GM12878 (cell line): ENCODE data around the gene INIP. TPM values are rescaled to one million over a fixed set of nuclear protein-coding genes. Genes with fewer than 3 reads are reported as not detected.

Source experiments
- ATAC-seq: fragments of 200-7000 bp; cut with Tn5 transposase; 3 replicates; pipeline ENCODE4 v1.9.1; 2020; ENCODE audit warnings: mild to moderate bottlenecking, moderate library complexity
- BruUV-seq: library from RNA; stranded (reverse); fragments of 400-500 nt; replicated peaks from 2 replicates; lab custom pipeline; 2021; lab: Mats Ljungman, UMichigan
- CTCF ChIA-PET: fragments of 300-600 bp; sonication (Branson Sonifier 250); formaldehyde crosslinking; extraction: SDS; loops from one replicate; lab custom pipeline; 2021; ENCODE audit warnings: inconsistent platforms; lab: Yijun Ruan, JAX
- POLR2A ChIA-PET: fragments of 350-600 bp; formaldehyde crosslinking; extraction: SDS; loops from one replicate; lab custom pipeline; 2021; ENCODE audit warnings: inconsistent platforms; lab: Charles Lee
- RAD21 ChIA-PET: fragments of 300-600 bp; sonication (Branson Sonifier 250); formaldehyde crosslinking; loops from one replicate; lab custom pipeline; 2023; ENCODE audit warnings: antibody characterized with exemption; ENCODE audit not compliant: unreplicated experiment; lab: Charles Lee
- SMC1A ChIA-PET: fragments of 300-600 bp; sonication (Branson Sonifier 250); formaldehyde crosslinking; loops from one replicate; lab custom pipeline; 2023; ENCODE audit not compliant: unreplicated experiment, uncharacterized antibody; lab: Charles Lee
- DNase-seq: peaks from one replicate; pipeline ENCODE4 v3.0.0-alpha.2; 2011; ENCODE audit warnings: low read depth, low spot score
- FAIRE-seq: peaks from 3 replicates; lab custom pipeline; 2011; peaks lifted over from hg19 to GRCh38; lab: Jason Lieb, UNC
- H2AFZ ChIP-seq: 2 replicates; pipeline ENCODE4 v1.6.0; 2011; ENCODE audit warnings: low read depth, low read length, control low read depth; ENCODE audit not compliant: control insufficient read depth
- H3K27ac ChIP-seq: 2 replicates; pipeline ENCODE4 v1.5.1; 2011; ENCODE audit warnings: control low read depth; ENCODE audit not compliant: control insufficient read depth, insufficient read depth
- H3K27me3 ChIP-seq, 2 experiments: replicated peaks in 1 of 2; 2 replicates each; pipeline versions ENCODE4 v1.6.0 to v1.6.1; 2011; ENCODE audit warnings: low read length in 1 of 2; ENCODE audit not compliant: control insufficient read depth in 2 of 2, insufficient read depth in 2 of 2
- H3K36me3 ChIP-seq, 2 experiments: 2 replicates each; pipeline ENCODE4 v1.5.1; 2011; ENCODE audit warnings: low read length in 1 of 2; ENCODE audit not compliant: control insufficient read depth in 2 of 2, insufficient read depth in 2 of 2
- H3K4me1 ChIP-seq: 2 replicates; pipeline ENCODE4 v1.6.1; 2011; ENCODE audit warnings: mild to moderate bottlenecking, low read length, moderate library complexity, mixed read lengths; ENCODE audit not compliant: control insufficient read depth, insufficient read depth
- H3K4me2 ChIP-seq: 2 replicates; pipeline ENCODE4 v1.6.0; 2011; ENCODE audit warnings: control low read depth; ENCODE audit not compliant: control insufficient read depth, insufficient read depth
- H3K4me3 ChIP-seq: fragments of 200-600 bp; sonication (generic); 2 replicates; pipeline ENCODE4 v1.5.1; 2016
- H3K79me2 ChIP-seq: 2 replicates; pipeline ENCODE4 v1.6.0; 2011; ENCODE audit warnings: low read length; ENCODE audit not compliant: control insufficient read depth, insufficient read depth
- H3K9ac ChIP-seq: 2 replicates; pipeline ENCODE4 v1.8.0; 2011; ENCODE audit warnings: low read length, control low read depth, mixed read lengths; ENCODE audit not compliant: control insufficient read depth, insufficient read depth
- H3K9me3 ChIP-seq: replicated peaks from 3 replicates; pipeline ENCODE4 v1.5.1; 2011; ENCODE audit warnings: mild to moderate bottlenecking, low read length; ENCODE audit not compliant: control insufficient read depth, insufficient read depth
- H4K20me1 ChIP-seq: 2 replicates; pipeline ENCODE4 v1.6.0; 2011; ENCODE audit not compliant: control insufficient read depth, insufficient read depth
- ATF3 ChIP-seq: IDR thresholded peaks from 2 replicates; pipeline ENCODE4 v1.6.1; 2011; ENCODE audit warnings: low read depth, mild to moderate bottlenecking, low read length, moderate library complexity, borderline replicate concordance; ENCODE audit errors: extremely low read depth
- CREB1 ChIP-seq: IDR thresholded peaks from 2 replicates; pipeline ENCODE4 v1.6.1; 2012; ENCODE audit warnings: low read depth, mild to moderate bottlenecking, inconsistent platforms
- ESRRA ChIP-seq: IDR thresholded peaks from 2 replicates; pipeline ENCODE4 v1.6.1; 2012; ENCODE audit warnings: mild to moderate bottlenecking, low read length, improper control_type of control experiment
- ETV6 ChIP-seq, 2 experiments: fragments of 450-650 bp in 1 of 2; IDR thresholded peaks in 1 of 2; conservative IDR thresholded peaks in 1 of 2; 2 replicates each; pipeline ENCODE4 v1.6.1; 2014; ENCODE audit warnings: antibody characterized with exemption in 1 of 2, borderline replicate concordance in 1 of 2, low read depth in 1 of 2, mild to moderate bottlenecking in 1 of 2, moderate library complexity in 1 of 2
- GABPA ChIP-seq: IDR thresholded peaks from 2 replicates; pipeline ENCODE4 v1.6.1; 2014; ENCODE audit warnings: antibody characterized with exemption, low read depth, mild to moderate bottlenecking, inconsistent platforms
- HDAC2 ChIP-seq: fragments of 200-600 bp; sonication (generic); IDR thresholded peaks from 2 replicates; pipeline ENCODE4 v1.6.1; 2017
- HSF1 ChIP-seq: fragments of 150-350 bp; IDR thresholded peaks from 2 replicates; pipeline ENCODE4 v1.6.1; 2014; ENCODE audit warnings: mild to moderate bottlenecking, low read depth, low read length
- MLLT1 ChIP-seq: fragments of 450-650 bp; IDR thresholded peaks from 2 replicates; pipeline ENCODE4 v1.6.1; 2016; ENCODE audit warnings: mild to moderate bottlenecking
- MTA2 ChIP-seq: fragments of 450-650 bp; IDR thresholded peaks from 2 replicates; pipeline ENCODE4 v1.6.1; 2016; ENCODE audit warnings: low read depth, mild to moderate bottlenecking, moderate library complexity
- NKRF ChIP-seq: fragments of 450-650 bp; conservative IDR thresholded peaks from 2 replicates; pipeline ENCODE4 v1.6.1; 2017; ENCODE audit warnings: mild to moderate bottlenecking, moderate library complexity
- NR2C2 ChIP-seq: IDR thresholded peaks from 2 replicates; pipeline ENCODE4 v1.6.1; 2011; ENCODE audit warnings: borderline replicate concordance, low read depth; ENCODE audit not compliant: control insufficient read depth, insufficient read length
- PBX3 ChIP-seq: IDR thresholded peaks from 2 replicates; pipeline ENCODE4 v1.6.1; 2011; ENCODE audit warnings: mild to moderate bottlenecking, low read depth, low read length, moderate library complexity; ENCODE audit not compliant: insufficient replicate concordance
- STAT3 ChIP-seq: IDR thresholded peaks from 2 replicates; pipeline ENCODE4 v1.6.1; 2011; ENCODE audit warnings: low read depth, low read length, improper control_type of control experiment
- YBX1 ChIP-seq: fragments of 450-650 bp; IDR thresholded peaks from 2 replicates; pipeline ENCODE4 v1.6.1; 2016; ENCODE audit warnings: antibody characterized with exemption
- YY1 ChIP-seq: IDR thresholded peaks from 2 replicates; pipeline ENCODE4 v1.6.1; 2011; ENCODE audit warnings: low read depth, mild to moderate bottlenecking, low read length
- in situ Hi-C: fragments of 300-500 bp; cut with MboI; formaldehyde crosslinking; loops from 9 replicates; pipeline ENCODE4 v1.14.3; 2018; ENCODE audit warnings: mixed read lengths
- intact Hi-C: fragments of 100-400 bp; cut with micrococcal nuclease; formaldehyde crosslinking; loops from one replicate; pipeline ENCODE4 v1.14.2; 2022; ENCODE audit not compliant: unreplicated experiment
- polyA plus RNA-seq, 11 experiments: library from polyadenylated mRNA; depleted of rRNA in 4 of 11; unstranded in 6 of 11; stranded (reverse) in 5 of 11; fragments of >200 nt; fragmentation: Nextera tagmentation in 4 of 11; fragmentation: Illumina TruSeq in 1 of 11; extraction: Ambion mirVana in 4 of 11; extraction: Trizol in 1 of 11; gene quantifications; 1 replicate in 1 of 11; 2 replicates in 10 of 11; pipeline versions ENCODE4 v1.2.1 to v1.2.3, GENCODE V29; 2011 to 2016; ENCODE audit warnings: inconsistent platforms in 2 of 11, missing spikeins in 2 of 11, low read depth in 1 of 11
- total RNA-seq, 4 experiments: library from RNA; depleted of rRNA in 3 of 4; stranded (reverse); fragments of >200 nt in 3 of 4; fragmentation: Illumina TruSeq in 1 of 4; extraction: Trizol in 1 of 4; gene quantifications; 2 replicates each; pipeline versions ENCODE4 v1.2.1 to v1.2.3, GENCODE V29; 2013 to 2021

Gene INIP
- total and polyA plus RNA-seq, 10 of the 15 experiments (the other 5 are each of a cell fraction or from before 2014, with no cell fraction given): 18.9 to 66.5 (median 37.7) TPM

- TF ChIP-seq ATF3: no peak
These were observed 37.0 kb downstream of the INIP start (continued) for GRCh38 chr9:112680731-112681402.

GRCh38 chr9:112677040-112677439 lies 40.9 kb downstream of the INIP start:
- H3K36me3 ChIP-seq: no peaks in the 10 kb centered on the region
- no peak overlapping the region for H3K27ac ChIP-seq
- DNase-seq (no peak), ATAC-seq (no peak), FAIRE-seq (no peak)
- no peaks in the 10 kb centered on the region for H3K27me3 ChIP-seq
- H3K9me3 ChIP-seq: no peaks in the 10 kb centered on the region; the same call in 2 of the 3 replicates
- H2AFZ ChIP-seq: no peak overlapping the region
- CTCF ChIA-PET: no interaction called here
- no peak overlapping the region for H3K4me2 ChIP-seq
- intact Hi-C loops: no loop called here
- in situ Hi-C loops: loop anchor here (5.0 kb wide), 1 partner anchor 50 kb away; no protein-coding TSS in a partner anchor
- H3K79me2 ChIP-seq: no peaks in the 10 kb centered on the region
- RAD21 ChIA-PET: no interaction called here
- SMC1A ChIA-PET: no interaction called here
- no peaks in the 10 kb centered on the region for H3K4me1 ChIP-seq
- no peak overlapping the region for H3K9ac ChIP-seq
- no peak overlapping the region for H3K4me3 ChIP-seq
- POLR2A ChIA-PET: interaction anchor here (0.6 kb wide), 1 partner anchor 1003 kb away, joined by 3 read pairs; no protein-coding TSS in a partner anchor
- BruUV-seq: no TSS peak
- no peaks in the 10 kb centered on the region for H4K20me1 ChIP-seq
- TF ChIP-seq YBX1 (no peak), PBX3 (no peak), STAT3 (no peak), MLLT1 (no peak), MTA2 (no peak), ESRRA (no peak), HSF1 (no peak), NKRF (no peak), GABPA (no peak), HDAC2 (no peak), NR2C2 (no peak), YY1 (no peak), CREB1 (no peak), ETV6 (conservative IDR thresholded peaks at IDR 0.05 in 1 of 2, IDR thresholded peaks at IDR 0.05 in 1 of 2; ENCODE audit: borderline replicate concordance in 1 of 2, low read depth in 1 of 2) (no peak)
